COLO668 (cell line): ENCODE measurements around the gene NFATC1.
A peak's percentile ranks its signal among the peaks of the same experiment; 100 is the strongest.
"Not testable (repeated sequence)": the region's sequence is repeated elsewhere in the genome, so short reads cannot be mapped to it uniquely, and the experiment has no call there.

ENCODE experiments used
- DNase-seq: peaks from one replicate; lab custom pipeline; 2025; ENCODE audit not compliant: unreplicated experiment; lab: John Stamatoyannopoulos, UW

Gene NFATC1

GRCh38 chr18:79472176-79472575, 76.4 kb downstream of the NFATC1 start:
- DNase-seq = no peak

- no peak for DNase-seq
These were observed 77.2 kb downstream of the NFATC1 start for GRCh38 chr18:79472946-79473345.

GRCh38 chr18:79476031-79476917, 80.5 kb downstream of the NFATC1 start:
- DNase-seq = no peak

GRCh38 chr18:79476918-79477571, 81.3 kb downstream of the NFATC1 start:
- DNase-seq = no peak

GRCh38 chr18:79477711-79478483, 82.2 kb downstream of the NFATC1 start:
- DNase-seq = no peak

GRCh38 chr18:79478484-79479115, 82.9 kb downstream of the NFATC1 start:
- no peak for DNase-seq

- DNase-seq = no peak
These were observed 83.5 kb downstream of the NFATC1 start for GRCh38 chr18:79479116-79479760.

- no peak for DNase-seq
These were observed 84.0 kb downstream of the NFATC1 start for GRCh38 chr18:79479761-79480161.

- no peak for DNase-seq
These were observed 84.7 kb downstream of the NFATC1 start for GRCh38 chr18:79480171-79481045.

- DNase-seq = no peak
These were observed 85.5 kb downstream of the NFATC1 start for GRCh38 chr18:79481046-79481790.

GRCh38 chr18:79483393-79483792, 87.7 kb downstream of the NFATC1 start:
- DNase-seq = not testable (repeated sequence)

GRCh38 chr18:79483971-79484491, 88.3 kb downstream of the NFATC1 start:
- no peak for DNase-seq

- peak; percentile 33 for DNase-seq
These were observed 89.2 kb downstream of the NFATC1 start for GRCh38 chr18:79484661-79485621.

GRCh38 chr18:79485788-79486355, 90.1 kb downstream of the NFATC1 start:
- DNase-seq = no peak

- no peak for DNase-seq
These were observed 90.8 kb downstream of the NFATC1 start for GRCh38 chr18:79486356-79487182.

GRCh38 chr18:79487183-79487800, 91.6 kb downstream of the NFATC1 start:
- DNase-seq = no peak
